Upper lobe of left lung (tissue), 6 donors: ENCODE results near the gene TTF2. TPM values are rescaled to one million over a fixed set of nuclear protein-coding genes. Genes with fewer than 3 reads are reported as not detected.

Experiments
- ATAC-seq, 2 donors: fragments of 200-7000 bp; cut with Tn5 transposase; one replicate each; pipeline ENCODE4 v1.9.1; 2022; ENCODE audit warnings: mild to moderate bottlenecking in 2 of 2, moderate library complexity in 2 of 2; ENCODE audit not compliant: low FRiP score in 2 of 2
- DNase-seq, 2 donors: peaks; one replicate each; pipeline ENCODE4 v3.0.0-alpha.2; 2019 to 2020
- H3K27ac ChIP-seq, 4 donors: fragments of 200-600 bp; sonication (generic); one replicate each; pipeline ENCODE4 v1.5.1; 2016 to 2019
- H3K27me3 ChIP-seq, 4 donors: fragments of 200-600 bp; sonication (generic); one replicate each; pipeline ENCODE4 v1.5.1; 2017 to 2019
- H3K36me3 ChIP-seq, 4 donors: fragments of 200-600 bp; sonication (generic); one replicate each; pipeline ENCODE4 v1.5.1; 2016 to 2019
- H3K4me1 ChIP-seq, 4 donors: fragments of 200-600 bp; sonication (generic); one replicate each; pipeline ENCODE4 v1.5.1; 2018 to 2019
- H3K4me3 ChIP-seq, 4 donors: fragments of 200-600 bp; sonication (generic); one replicate each; pipeline ENCODE4 v1.5.1; 2017 to 2019; ENCODE audit warnings: mild to moderate bottlenecking in 2 of 4, moderate library complexity in 1 of 4
- H3K9me3 ChIP-seq, 4 donors: fragments of 200-600 bp; sonication (generic); one replicate each; pipeline ENCODE4 v1.5.1; 2018 to 2019
- CTCF ChIP-seq, 6 experiments: fragments of 450-650 bp in 4 of 6; fragments of 200-600 bp in 2 of 6; sonication (generic) in 2 of 6; IDR thresholded peaks; one replicate each; pipeline ENCODE4 v1.5.1; 2016 to 2019; ENCODE audit warnings: antibody characterized with exemption in 6 of 6
- EP300 ChIP-seq, 4 donors: sonication (generic); formaldehyde crosslinking; IDR thresholded peaks; one replicate each; pipeline ENCODE4 v1.5.1; 2017; ENCODE audit warnings: antibody characterized with exemption in 4 of 4, control low read depth in 2 of 4
- POLR2A ChIP-seq, 4 donors: fragments of 450-650 bp; IDR thresholded peaks; one replicate each; pipeline ENCODE4 v1.5.1; 2016 to 2017; ENCODE audit warnings: antibody characterized with exemption in 4 of 4, mild to moderate bottlenecking in 2 of 4
- POLR2AphosphoS5 ChIP-seq, 2 donors: sonication (generic); formaldehyde crosslinking; IDR thresholded peaks; one replicate each; pipeline ENCODE4 v1.5.1; 2017; ENCODE audit warnings: antibody characterized with exemption in 2 of 2
- WGBS, 2 donors: methylation state at CpG; one replicate each; pipeline ENCODE4 v1.1.5; 2017 to 2018; 5-methylcytosine and 5-hydroxymethylcytosine counted together
- total RNA-seq, 6 donors: library from RNA; depleted of rRNA in 4 of 6; stranded (reverse); fragments of >200 nt in 4 of 6; gene quantifications; one replicate each; pipeline versions ENCODE4 v1.1.0 to v1.2.1, GENCODE V29; 2016 to 2021
- donor health status: DM: no; HTN: no; CAD: no; lungs with moderate emphysema.
- donor health status: DM: no; HTN: yes; CAD: no; lungs with severe emphysema.

The TTF2 gene
- total RNA-seq, 6 donors from 2014 or later = 5.6 to 37.8 (median 15.2) TPM

- H3K4me3 ChIP-seq = no peak overlapping the region
- no peaks in the 10 kb centered on the region for H3K9me3 ChIP-seq
- peaks cover 0 to 35% (median 3%) of the 10 kb centered on the region in 4 donors for H3K36me3 ChIP-seq
- H3K27ac ChIP-seq = no peak overlapping the region
- DNase-seq = no peak
- 80 to 84% methylated on average over 6 of the region's 6 CpGs for WGBS, 2 donors
- H3K4me1 ChIP-seq = no peaks in the 10 kb centered on the region
- no peak for TF ChIP-seq POLR2A (IDR thresholded peaks at IDR 0.05)
- TF ChIP-seq CTCF (IDR thresholded peaks at IDR 0.05) = no peak
- no peak for TF ChIP-seq EP300 (IDR thresholded peaks at IDR 0.05)
- no peak for TF ChIP-seq POLR2AphosphoS5 (IDR thresholded peaks at IDR 0.05)
- ATAC-seq = no peak
- no peaks in the 10 kb centered on the region for H3K27me3 ChIP-seq
Measured at GRCh38 chr1:117087686-117088085, 27.6 kb downstream of the TTF2 start.

GRCh38 chr1:117089996-117090395 is 29.9 kb downstream of the TTF2 start:
- Histone ChIP-seq H3K36me3 (peaks cover 0 to 43% (median 0%) of the 10 kb centered on the region in 4 donors), H3K27ac (no peak overlapping the region), H3K27me3 (no peaks in the 10 kb centered on the region), H3K4me1 (no peaks in the 10 kb centered on the region), H3K4me3 (no peak overlapping the region), H3K9me3 (no peaks in the 10 kb centered on the region)
- no peak for ATAC-seq
- TF ChIP-seq CTCF (IDR thresholded peaks at IDR 0.05) (no peak), POLR2A (IDR thresholded peaks at IDR 0.05) (no peak), POLR2AphosphoS5 (IDR thresholded peaks at IDR 0.05) (no peak), EP300 (IDR thresholded peaks at IDR 0.05) (no peak)
- WGBS, 2 donors = 88 to 91% methylated on average over 2 of the region's 2 CpGs
- no peak for DNase-seq

GRCh38 chr1:117092594-117092993 is 32.5 kb downstream of the TTF2 start:
- no peak overlapping the region for H3K4me3 ChIP-seq
- TF ChIP-seq CTCF (IDR thresholded peaks at IDR 0.05) (no peak), POLR2A (IDR thresholded peaks at IDR 0.05) (no peak), POLR2AphosphoS5 (IDR thresholded peaks at IDR 0.05) (no peak), EP300 (IDR thresholded peaks at IDR 0.05) (no peak)
- ATAC-seq (no peak), DNase-seq (no peak)
- peaks cover 0 to 51% (median 0%) of the 10 kb centered on the region in 4 donors for H3K36me3 ChIP-seq
- H3K27me3 ChIP-seq = no peaks in the 10 kb centered on the region
- H3K9me3 ChIP-seq = no peaks in the 10 kb centered on the region
- 84 to 91% methylated on average over 5 of the region's 5 CpGs for WGBS, 2 donors
- peak overlapping the region in 1 of 4 donors; percentile 34 for H3K27ac ChIP-seq
- H3K4me1 ChIP-seq = no peaks in the 10 kb centered on the region

- Histone ChIP-seq H3K4me1 (no peaks in the 10 kb centered on the region), H3K27ac (peak overlapping the region in 1 of 4 donors; percentile 34), H3K4me3 (no peak overlapping the region), H3K9me3 (no peaks in the 10 kb centered on the region), H3K36me3 (peaks cover 0 to 50% (median 0%) of the 10 kb centered on the region in 4 donors), H3K27me3 (no peaks in the 10 kb centered on the region)
- WGBS, 2 donors = 79 to 83% methylated on average over 7 of the region's 7 CpGs
- DNase-seq (no peak), ATAC-seq (peak; percentile 49 to 89)
- no peak for TF ChIP-seq EP300 (IDR thresholded peaks at IDR 0.05)
- TF ChIP-seq POLR2AphosphoS5 (IDR thresholded peaks at IDR 0.05) = no peak
- TF ChIP-seq POLR2A (IDR thresholded peaks at IDR 0.05) = no peak
- TF ChIP-seq CTCF (IDR thresholded peaks at IDR 0.05) = no peak
Measured at GRCh38 chr1:117093091-117093534, 33.0 kb downstream of the TTF2 start.
